Dermis blood vessel endothelial cell (primary cell): ENCODE data around the gene C7orf57. TPM values are rescaled to one million over a fixed set of nuclear protein-coding genes. Genes with fewer than 3 reads are reported as not detected.
"Not testable (repeated sequence)": the region's sequence is repeated elsewhere in the genome, so short reads cannot be mapped to it uniquely, and the experiment has no call there.

ENCODE experiments used
- DNase-seq: peaks from one replicate; pipeline ENCODE4 v3.0.0; 2010
- total RNA-seq: library from RNA; depleted of rRNA; stranded (reverse); fragments of >200 nt; gene quantifications from 2 replicates; pipeline ENCODE4 v1.2.3, GENCODE V29; 2014

Gene C7orf57
- not detected in 2 replicates for total RNA-seq

- peak; percentile 93 for DNase-seq
Observed at GRCh38 chr7:48035301-48035966, at the start of gene C7orf57. Gene C7orf57 (plus strand): TSS chr7:48035543. CDS start chr7:48036309, 766 bp downstream.

GRCh38 chr7:47988496-47989386 is 46.6 kb upstream of the C7orf57 start:
- DNase-seq: peak; percentile 33

- DNase-seq: not testable (repeated sequence)
Observed at GRCh38 chr7:47989607-47990400, 45.5 kb upstream of the C7orf57 start.

- DNase-seq: no peak
Observed at GRCh38 chr7:47990592-47990991, 44.8 kb upstream of the C7orf57 start.

GRCh38 chr7:47991270-47991669 is 44.1 kb upstream of the C7orf57 start:
- DNase-seq: no peak

GRCh38 chr7:47991741-47992311 is 43.5 kb upstream of the C7orf57 start:
- DNase-seq: peak; percentile 83

GRCh38 chr7:47992446-47992845 is 42.9 kb upstream of the C7orf57 start:
- DNase-seq: no peak

- DNase-seq: no peak
Observed at GRCh38 chr7:47999413-47999812, 35.9 kb upstream of the C7orf57 start.

GRCh38 chr7:48000164-48000563 is 35.2 kb upstream of the C7orf57 start:
- DNase-seq: not testable (repeated sequence)

- DNase-seq: no peak
Observed at GRCh38 chr7:48004032-48004431, 31.3 kb upstream of the C7orf57 start.

GRCh38 chr7:48004638-48005037 is 30.7 kb upstream of the C7orf57 start:
- DNase-seq: no peak

GRCh38 chr7:48006866-48007265 is 28.5 kb upstream of the C7orf57 start:
- DNase-seq: no peak

- no peak for DNase-seq
Observed at GRCh38 chr7:48009257-48009656, 26.1 kb upstream of the C7orf57 start.

- DNase-seq: no peak
Observed at GRCh38 chr7:48009954-48010353, 25.4 kb upstream of the C7orf57 start.

- no peak for DNase-seq
Observed at GRCh38 chr7:48011323-48011722, 24.0 kb upstream of the C7orf57 start.

- no peak for DNase-seq
Observed at GRCh38 chr7:48011951-48012350, 23.4 kb upstream of the C7orf57 start.

- DNase-seq: no peak
Observed at GRCh38 chr7:48016641-48017040, 18.7 kb upstream of the C7orf57 start.

- no peak for DNase-seq
Observed at GRCh38 chr7:48017674-48018073, 17.7 kb upstream of the C7orf57 start.

GRCh38 chr7:48025624-48026023 is 9.7 kb upstream of the C7orf57 start:
- no peak for DNase-seq

- no peak for DNase-seq
Observed at GRCh38 chr7:48028938-48029337, 6.4 kb upstream of the C7orf57 start, which contains the start of gene SUN3. Gene SUN3 (minus strand): TSS chr7:48029107. CDS start chr7:48028938, 169 bp downstream.

GRCh38 chr7:48031111-48031510 is 4.2 kb upstream of the C7orf57 start:
- no peak for DNase-seq

GRCh38 chr7:48033922-48034321 is 1.4 kb upstream of the C7orf57 start:
- no peak for DNase-seq
